ENCODE data around the gene CAD. TPM values are rescaled to one million over a fixed set of nuclear protein-coding genes. Genes with fewer than 3 reads are reported as not detected.

CAD gene
- total and polyA plus RNA-seq, 2 of the 4 experiments (the other 2 are of a cell fraction), result 12.9 to 38.7 TPM

DNA sequence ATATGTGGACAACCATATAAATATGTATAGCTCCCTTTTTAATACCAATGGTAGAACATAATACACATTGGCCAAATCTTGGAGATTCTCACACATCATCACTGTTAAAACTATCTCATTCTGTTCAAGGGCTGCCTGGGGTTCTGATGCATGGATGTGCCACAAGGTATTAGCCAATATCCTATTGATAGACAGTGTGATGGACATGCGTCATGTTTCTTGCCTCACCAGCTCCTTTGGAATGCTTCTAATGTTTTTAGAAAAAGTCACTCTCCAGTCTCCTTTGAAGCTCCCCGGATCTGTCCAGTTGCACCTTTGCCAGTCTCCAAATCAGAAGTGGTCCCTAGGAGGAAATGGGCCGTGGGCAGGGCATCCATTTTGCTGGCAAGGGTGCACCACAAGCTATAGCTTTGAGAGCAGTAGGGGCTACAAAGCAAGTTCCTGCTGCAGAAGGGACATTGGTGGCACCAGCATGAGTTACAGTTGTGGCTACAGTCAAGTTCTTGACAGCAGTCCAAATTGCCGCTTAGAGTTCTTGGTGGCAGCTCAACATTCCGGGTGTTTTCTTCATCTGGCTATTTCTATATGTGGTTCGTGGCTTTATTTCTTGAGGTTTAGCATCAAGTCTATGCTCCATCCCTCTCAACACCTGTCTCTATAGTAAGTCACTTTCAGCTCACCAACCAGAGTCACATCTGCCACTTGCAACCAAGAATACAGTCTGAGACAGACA is 30.4 kb upstream of the CAD start (continued):
- no peak for TF ChIP-seq CHD1 (IDR thresholded peaks at IDR 0.05; ENCODE audit: low read depth, low read length)

DNA sequence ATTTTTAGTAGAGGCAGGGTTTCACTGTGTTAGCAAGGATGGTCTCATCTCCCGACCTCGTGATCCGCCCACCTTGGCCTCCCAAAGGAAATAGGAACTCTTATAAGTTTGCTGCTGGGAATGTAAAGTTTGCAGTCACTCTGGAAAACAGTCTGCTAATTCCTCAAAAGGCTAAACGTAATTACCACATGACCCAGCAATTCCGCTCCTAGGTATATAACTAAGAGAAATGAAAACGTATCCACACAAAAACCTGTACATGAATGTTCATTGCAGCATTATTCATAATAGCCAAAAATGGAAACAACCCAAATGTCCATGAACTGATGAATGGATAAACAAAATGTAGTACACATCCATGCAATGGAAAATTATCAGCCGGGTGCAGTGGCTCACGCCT is 27.2 kb upstream of the CAD start:
- Histone ChIP-seq H3K23ac (ENCODE audit: low read depth, low read length) (no peak overlapping the region), H2BK20ac (ENCODE audit: low read depth, low read length) (no peak overlapping the region), H3K4me2 (ENCODE audit: low read depth, low read length) (no peak overlapping the region), H2BK15ac (ENCODE audit: low read depth, low read length) (no peak overlapping the region), H3K4me1 (ENCODE audit: control insufficient read depth, insufficient read depth, low read length) (peaks cover 5% of the 10 kb centered on the region), H3K14ac (replicated peaks; ENCODE audit: low read depth, low read length) (no peak overlapping the region), H3K27me3 (ENCODE audit: control insufficient read depth, insufficient read depth, low read length) (peaks cover 18% of the 10 kb centered on the region), H4K91ac (ENCODE audit: insufficient read depth, low read depth, low read length) (no peak overlapping the region), H3K79me1 (ENCODE audit: low read depth in 1 of 2, low read length in 2 of 2) (no peaks in the 10 kb centered on the region), H3K4ac (ENCODE audit: low read depth, low read length) (no peak overlapping the region), H3K36me3 (ENCODE audit: control insufficient read depth, insufficient read depth, low read length) (no peaks in the 10 kb centered on the region), H3K27ac (ENCODE audit: insufficient read depth, low read length) (no peak overlapping the region), H3K4me3 (ENCODE audit: insufficient read depth, low read depth, low read length) (no peak overlapping the region), H4K8ac (ENCODE audit: low read depth in 2 of 2, low read length in 2 of 2) (no peak overlapping the region), H3K9me3 (ENCODE audit: control insufficient read depth, insufficient read depth, low read length) (no peaks in the 10 kb centered on the region), H2AFZ (replicated peaks; ENCODE audit: low read length, poor library complexity) (no peak overlapping the region), H2BK120ac (ENCODE audit: low read depth, low read length) (no peak overlapping the region), H3K18ac (ENCODE audit: low read depth, low read length) (no peak overlapping the region), H2AK9ac (replicated peaks; ENCODE audit: low read depth, low read length, poor library complexity) (no peak overlapping the region), H2AK5ac (ENCODE audit: low read depth, low read length) (no peak overlapping the region), H2BK5ac (ENCODE audit: low read depth, low read length, poor library complexity, severe bottlenecking) (no peak overlapping the region), H3K9me1 (ENCODE audit: insufficient read depth, low read length) (no peaks in the 10 kb centered on the region), H3K56ac (ENCODE audit: extremely low read depth, insufficient read depth, low read length) (no peak overlapping the region), H4K5ac (ENCODE audit: low read depth, low read length) (no peak overlapping the region), H3K9ac (ENCODE audit: low read depth, low read length) (no peak overlapping the region), H4K20me1 (ENCODE audit: insufficient read depth, low read length) (no peaks in the 10 kb centered on the region)
- dilution Hi-C loops (cut with HindIII; ENCODE audit: low sequenced_read_pairs, unreplicated experiment), result no loop called here
- ChIA-PET POLR2A (ENCODE audit: unreplicated experiment) (no interaction called here), CTCF (interaction anchor here (0.7 kb wide), 1 partner anchor 90 kb away, joined by 5 read pairs; no protein-coding TSS in a partner anchor)
- no peak for TF ChIP-seq RCOR1 (IDR thresholded peaks at IDR 0.05; ENCODE audit: insufficient replicate concordance, low read length)
- no peak for TF ChIP-seq BHLHE40 (IDR thresholded peaks at IDR 0.05; ENCODE audit: low read depth, low read length)
- TF ChIP-seq MXI1 (IDR thresholded peaks at IDR 0.05; ENCODE audit: borderline replicate concordance, low read depth, low read length), result no peak
- no peak for TF ChIP-seq RAD21 (IDR thresholded peaks at IDR 0.05; ENCODE audit: low read length)
- intact Hi-C loops (cut with micrococcal nuclease), result loop anchor here (2.0 to 5.0 kb wide), 2 partner anchors 55 to 228 kb away; partner anchors contain the start of gene PREB
- WGBS, 2 experiments (ENCODE audit: extremely low coverage in 2 of 2, insufficient read length in 1 of 2), result no CpG with 5 or more reads among the region's 8 CpGs
- ATAC-seq (ENCODE audit: low read depth) (no peak), DNase-seq (no peak)
- in situ Hi-C loops (cut with MboI; ENCODE audit: low sequenced_read_pairs), result no loop called here
- no TSS peak for BruUV-seq (replicated peaks)

Measured in IMR-90 (cell line).